Mucosa of rectum (tissue), 2 donors: ENCODE results near the gene OPHN1.
A peak's percentile ranks its signal among the peaks of the same experiment; 100 is the strongest.

Experiments used
- H3K27ac ChIP-seq, 2 donors: one replicate each; pipeline ENCODE4 v1.7.0; 2013; ENCODE audit warnings: inconsistent platforms in 2 of 2, low read depth in 2 of 2, low read length in 2 of 2
- H3K27me3 ChIP-seq, 2 donors: one replicate each; pipeline ENCODE4 v1.7.0; 2013; ENCODE audit warnings: low read length in 2 of 2; ENCODE audit not compliant: control insufficient read depth in 2 of 2, insufficient read depth in 2 of 2
- H3K36me3 ChIP-seq, 2 donors: one replicate each; pipeline ENCODE4 v1.7.0; 2013; ENCODE audit warnings: low read length in 2 of 2; ENCODE audit not compliant: control insufficient read depth in 2 of 2, insufficient read depth in 2 of 2
- H3K4me1 ChIP-seq, 2 donors: one replicate each; pipeline ENCODE4 v1.7.0; 2013; ENCODE audit warnings: low read length in 2 of 2, mild to moderate bottlenecking in 1 of 2; ENCODE audit not compliant: control insufficient read depth in 2 of 2, insufficient read depth in 2 of 2
- H3K4me3 ChIP-seq, 2 donors: one replicate each; pipeline ENCODE4 v1.7.0; 2013; ENCODE audit warnings: low read length in 2 of 2
- H3K9ac ChIP-seq, 2 donors: one replicate each; pipeline ENCODE4 v1.7.0; 2013; ENCODE audit warnings: low read length in 2 of 2, low read depth in 1 of 2, mild to moderate bottlenecking in 1 of 2
- H3K9me3 ChIP-seq, 2 donors: one replicate each; pipeline ENCODE4 v1.7.0; 2013; ENCODE audit warnings: low read length in 2 of 2; ENCODE audit not compliant: control insufficient read depth in 2 of 2
- donor health status: healthy.
- donor health status: Normal muscosa, but diverticular disease.

OPHN1 gene

DNA sequence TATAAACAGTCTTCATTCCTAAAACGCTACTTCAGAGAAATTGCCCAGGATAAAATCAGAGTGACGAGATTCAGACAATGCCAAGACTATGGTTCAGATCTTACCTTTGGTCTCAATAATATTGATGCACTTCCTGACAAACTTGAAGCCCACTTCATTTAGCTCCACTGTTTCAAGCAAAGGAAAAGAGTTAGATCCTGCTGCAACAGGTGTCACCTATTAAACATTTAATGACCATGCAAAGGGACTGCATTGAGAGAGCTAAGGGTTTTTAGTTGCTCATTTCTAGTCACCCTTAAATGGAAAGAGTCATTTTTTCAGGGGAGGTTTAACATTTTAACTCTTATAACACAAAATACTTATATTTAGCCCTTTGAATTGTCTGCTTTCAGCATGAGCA is 239.5 kb downstream of the OPHN1 start:
- no peak overlapping the region for H3K9ac ChIP-seq
- no peak overlapping the region for H3K4me3 ChIP-seq
- peaks cover 2 to 5% of the 10 kb centered on the region in 2 donors for H3K27me3 ChIP-seq
- no peak overlapping the region for H3K27ac ChIP-seq
- H3K4me1 ChIP-seq, result no peaks in the 10 kb centered on the region
- H3K36me3 ChIP-seq, result peaks cover 0 to 2% of the 10 kb centered on the region in 2 donors
- no peaks in the 10 kb centered on the region for H3K9me3 ChIP-seq

DNA sequence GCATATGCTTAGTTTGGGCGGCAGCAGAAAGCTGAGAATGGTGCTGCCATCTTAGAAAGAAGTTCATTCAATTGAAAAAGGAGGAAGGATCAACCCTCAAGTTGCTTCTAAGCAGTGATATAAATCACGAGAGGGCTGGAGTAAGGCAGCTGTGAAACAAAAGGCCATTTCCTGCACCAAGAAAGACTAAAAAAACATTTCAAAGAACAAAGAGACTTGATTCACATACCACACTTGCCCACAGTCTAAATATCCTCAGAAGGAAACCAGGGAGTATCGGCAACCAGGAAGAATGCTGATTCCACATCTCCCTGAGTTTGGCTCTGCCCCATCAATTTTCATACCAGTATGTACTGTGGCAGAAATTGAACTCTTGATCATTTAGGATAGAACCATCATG is 240.1 kb downstream of the OPHN1 start:
- Histone ChIP-seq H3K4me1 (no peaks in the 10 kb centered on the region), H3K4me3 (no peak overlapping the region), H3K27ac (no peak overlapping the region), H3K27me3 (peaks cover 2 to 5% of the 10 kb centered on the region in 2 donors), H3K9me3 (no peaks in the 10 kb centered on the region), H3K9ac (no peak overlapping the region), H3K36me3 (peaks cover 0 to 2% of the 10 kb centered on the region in 2 donors)

- H3K36me3 ChIP-seq, result peaks cover 0 to 2% of the 10 kb centered on the region in 2 donors
- H3K4me3 ChIP-seq, result no peak overlapping the region
- no peak overlapping the region for H3K9ac ChIP-seq
Measured at GRCh38 chrX:68190799-68191198, 242.5 kb downstream of the OPHN1 start.

DNA sequence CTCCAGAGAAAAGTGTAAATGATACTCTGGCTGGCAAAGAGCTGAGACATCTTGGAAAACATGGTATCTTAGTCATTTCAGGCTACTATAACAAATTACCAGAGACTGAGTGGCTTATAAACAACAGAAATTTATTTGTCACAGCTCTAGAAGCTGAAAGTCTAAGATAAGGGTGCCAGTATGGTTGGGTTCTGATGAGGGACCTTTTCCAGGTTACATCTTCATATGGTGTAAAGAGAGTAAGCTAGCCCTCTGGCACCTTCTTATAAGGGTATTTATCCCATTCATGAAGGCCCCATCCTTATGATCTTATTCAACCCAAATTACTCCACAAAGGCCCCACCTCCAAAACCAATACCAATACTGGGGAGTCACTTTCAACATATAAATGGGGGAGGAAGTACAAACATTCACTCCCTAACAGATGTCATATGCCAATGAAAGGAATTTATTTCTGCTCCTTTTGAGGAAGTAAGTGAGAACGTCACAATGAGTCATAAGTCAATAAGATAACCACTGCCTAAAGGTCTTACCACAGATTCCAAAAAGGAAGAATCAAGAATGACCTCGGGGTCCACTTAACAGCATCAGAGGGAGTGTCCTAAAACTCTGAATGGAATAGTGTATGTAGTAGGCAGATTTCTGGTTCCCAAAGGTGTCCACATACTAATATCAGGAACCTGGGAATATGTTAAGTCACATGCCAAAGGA is 246.6 kb downstream of the OPHN1 start:
- H3K27ac ChIP-seq, result peak overlapping the region; percentile 3 to 15
- H3K27me3 ChIP-seq, result peaks cover 0 to 5% of the 10 kb centered on the region in 2 donors
- no peak overlapping the region for H3K9ac ChIP-seq
- H3K9me3 ChIP-seq, result no peaks in the 10 kb centered on the region
- no peaks in the 10 kb centered on the region for H3K4me1 ChIP-seq
- peaks cover 0 to 2% of the 10 kb centered on the region in 2 donors for H3K36me3 ChIP-seq
- no peak overlapping the region for H3K4me3 ChIP-seq

More at GRCh38 chrX:68190799-68191198, 242.5 kb downstream of the OPHN1 start:
- Histone ChIP-seq H3K4me1 (no peaks in the 10 kb centered on the region), H3K27ac (no peak overlapping the region), H3K27me3 (peaks cover 2 to 5% of the 10 kb centered on the region in 2 donors), H3K9me3 (no peaks in the 10 kb centered on the region)

- Histone ChIP-seq H3K36me3 (no peaks in the 10 kb centered on the region), H3K27me3 (no peaks in the 10 kb centered on the region), H3K9ac (no peak overlapping the region), H3K4me3 (no peak overlapping the region), H3K9me3 (no peaks in the 10 kb centered on the region), H3K4me1 (no peaks in the 10 kb centered on the region), H3K27ac (no peak overlapping the region)
Measured at GRCh38 chrX:68185161-68185560, 248.1 kb downstream of the OPHN1 start.

DNA sequence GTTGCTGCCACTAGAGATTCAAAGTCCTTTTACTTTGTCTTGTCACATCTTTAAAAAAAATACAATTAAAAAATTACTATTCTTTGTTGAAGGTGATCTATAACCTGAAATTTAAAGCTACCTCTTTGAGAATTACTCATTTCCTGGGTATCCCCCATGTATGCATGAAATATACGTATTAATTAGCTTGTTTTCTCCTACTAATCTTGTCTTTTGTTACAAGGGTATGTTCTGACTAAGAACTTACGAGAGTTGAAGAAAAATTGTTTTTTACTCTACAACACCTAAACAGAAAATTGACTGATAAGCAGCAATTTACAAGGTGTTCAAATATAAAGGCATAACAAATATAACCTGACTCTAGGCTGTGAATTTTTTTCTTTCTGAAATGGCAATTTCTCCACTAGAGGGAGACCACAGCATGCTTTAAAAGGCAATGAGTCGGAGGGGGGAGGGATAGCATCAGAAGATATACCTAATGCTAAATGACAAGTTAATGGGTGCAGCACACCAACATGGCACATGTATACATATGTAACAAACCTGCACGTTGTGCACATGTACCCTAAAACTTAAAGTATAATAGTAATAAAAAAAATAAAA is 249.6 kb downstream of the OPHN1 start:
- H3K4me3 ChIP-seq, result no peak overlapping the region
- no peaks in the 10 kb centered on the region for H3K36me3 ChIP-seq
- H3K27me3 ChIP-seq, result no peaks in the 10 kb centered on the region
- no peaks in the 10 kb centered on the region for H3K4me1 ChIP-seq
- no peaks in the 10 kb centered on the region for H3K9me3 ChIP-seq
- no peak overlapping the region for H3K27ac ChIP-seq
- H3K9ac ChIP-seq, result no peak overlapping the region

- Histone ChIP-seq H3K9ac (no peak overlapping the region), H3K27ac (no peak overlapping the region), H3K9me3 (no peaks in the 10 kb centered on the region), H3K4me1 (no peaks in the 10 kb centered on the region), H3K36me3 (no peaks in the 10 kb centered on the region), H3K4me3 (no peak overlapping the region), H3K27me3 (no peaks in the 10 kb centered on the region)
Measured at GRCh38 chrX:68180579-68180978, 252.7 kb downstream of the OPHN1 start.

DNA sequence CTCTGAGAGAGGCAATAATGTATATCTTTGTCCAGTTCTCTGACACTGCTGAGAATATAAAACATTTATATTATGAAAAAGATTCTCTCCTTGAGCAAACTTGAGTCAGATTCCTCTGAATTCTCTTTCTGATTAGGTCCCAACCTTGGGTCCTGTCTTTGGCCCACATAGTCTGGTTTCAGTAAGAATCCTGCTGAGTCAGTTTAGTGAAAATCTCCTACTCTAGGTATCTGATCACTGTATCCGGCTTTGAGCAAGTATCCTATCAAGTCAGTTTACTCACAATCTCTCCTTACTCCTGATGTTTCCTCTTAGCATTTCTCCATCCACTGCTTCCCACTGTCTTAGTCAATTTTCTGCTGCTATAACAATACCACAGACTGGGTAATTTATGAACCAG is 253.9 kb downstream of the OPHN1 start:
- Histone ChIP-seq H3K9ac (no peak overlapping the region), H3K27ac (no peak overlapping the region), H3K36me3 (no peaks in the 10 kb centered on the region), H3K4me1 (no peaks in the 10 kb centered on the region), H3K9me3 (no peaks in the 10 kb centered on the region), H3K4me3 (no peak overlapping the region), H3K27me3 (no peaks in the 10 kb centered on the region)

DNA sequence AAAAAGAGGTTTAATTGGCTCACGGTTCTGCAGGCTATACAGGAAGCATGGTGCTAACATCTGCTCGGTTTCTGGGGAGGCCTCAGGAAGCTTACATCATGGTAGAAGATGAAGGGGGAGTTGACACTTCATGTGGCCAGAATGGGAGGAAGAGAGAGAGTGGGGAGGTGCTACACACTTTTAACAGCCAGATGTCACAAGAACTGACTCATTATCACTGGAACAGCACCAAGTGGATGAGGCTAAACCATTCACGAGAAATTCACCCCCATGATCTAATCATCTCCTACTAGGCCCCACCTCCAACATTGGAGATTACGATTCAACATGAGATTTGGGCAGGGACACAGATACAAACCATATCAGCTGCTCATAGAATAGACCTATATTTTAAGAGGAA is 255.8 kb downstream of the OPHN1 start:
- H3K27me3 ChIP-seq, result no peaks in the 10 kb centered on the region
- H3K4me3 ChIP-seq, result no peak overlapping the region
- no peak overlapping the region for H3K9ac ChIP-seq
- no peaks in the 10 kb centered on the region for H3K36me3 ChIP-seq
- H3K9me3 ChIP-seq, result no peaks in the 10 kb centered on the region
- H3K27ac ChIP-seq, result no peak overlapping the region
- no peaks in the 10 kb centered on the region for H3K4me1 ChIP-seq

GRCh38 chrX:68175562-68175961 is 257.7 kb downstream of the OPHN1 start:
- H3K36me3 ChIP-seq, result no peaks in the 10 kb centered on the region

More at GRCh38 chrX:68175562-68175961, 257.7 kb downstream of the OPHN1 start:
- Histone ChIP-seq H3K9me3 (no peaks in the 10 kb centered on the region), H3K9ac (no peak overlapping the region), H3K4me3 (no peak overlapping the region), H3K27ac (no peak overlapping the region), H3K27me3 (no peaks in the 10 kb centered on the region), H3K4me1 (no peaks in the 10 kb centered on the region)
